ENCODE results near the gene RAVER2. TPM values are rescaled to one million over a fixed set of nuclear protein-coding genes. Genes with fewer than 3 reads are reported as not detected.

RAVER2 gene
- total RNA-seq, 1 experiment from 2014 or later, result 12.8 TPM

DNA sequence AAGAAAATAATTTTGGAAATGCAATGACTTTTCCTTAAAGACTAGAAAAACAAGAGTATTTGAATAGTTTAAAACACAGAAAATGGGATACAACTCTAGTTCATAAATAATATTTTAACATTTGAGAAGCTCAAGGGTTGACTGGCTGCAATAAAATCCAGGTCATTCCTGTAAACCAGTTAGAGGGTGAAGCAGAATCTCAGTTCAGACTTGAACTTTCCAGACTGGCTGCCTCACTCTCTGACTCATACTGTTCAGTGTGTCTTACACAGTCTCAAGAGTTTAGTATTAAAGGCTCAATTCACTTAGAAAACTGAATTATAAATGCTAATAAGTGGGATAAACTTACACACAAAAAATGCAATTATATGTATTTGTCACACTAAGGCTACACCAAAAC, 89.9 kb downstream of the RAVER2 start:
- Mint-ChIP-seq H3K4me1 (ENCODE audit: low read depth, unreplicated experiment) (no peaks in the 10 kb centered on the region), H3K27me3 (ENCODE audit: unreplicated experiment) (no peaks in the 10 kb centered on the region), H3K4me3 (ENCODE audit: low read depth, unreplicated experiment) (no peak overlapping the region), H3K27ac (ENCODE audit: unreplicated experiment) (no peak overlapping the region), H3K36me3 (ENCODE audit: insufficient read depth, unreplicated experiment) (peaks cover 24% of the 10 kb centered on the region), H3K9me3 (ENCODE audit: low read depth, unreplicated experiment) (no peaks in the 10 kb centered on the region)
- BruUV-seq (replicated peaks), result no TSS peak
- DNase-seq, result no peak
- intact Hi-C loops (cut with micrococcal nuclease; ENCODE audit: unreplicated experiment), result no loop called here
- CTCF ChIA-PET, result no interaction called here
- TF ChIP-seq, protein P1, sequence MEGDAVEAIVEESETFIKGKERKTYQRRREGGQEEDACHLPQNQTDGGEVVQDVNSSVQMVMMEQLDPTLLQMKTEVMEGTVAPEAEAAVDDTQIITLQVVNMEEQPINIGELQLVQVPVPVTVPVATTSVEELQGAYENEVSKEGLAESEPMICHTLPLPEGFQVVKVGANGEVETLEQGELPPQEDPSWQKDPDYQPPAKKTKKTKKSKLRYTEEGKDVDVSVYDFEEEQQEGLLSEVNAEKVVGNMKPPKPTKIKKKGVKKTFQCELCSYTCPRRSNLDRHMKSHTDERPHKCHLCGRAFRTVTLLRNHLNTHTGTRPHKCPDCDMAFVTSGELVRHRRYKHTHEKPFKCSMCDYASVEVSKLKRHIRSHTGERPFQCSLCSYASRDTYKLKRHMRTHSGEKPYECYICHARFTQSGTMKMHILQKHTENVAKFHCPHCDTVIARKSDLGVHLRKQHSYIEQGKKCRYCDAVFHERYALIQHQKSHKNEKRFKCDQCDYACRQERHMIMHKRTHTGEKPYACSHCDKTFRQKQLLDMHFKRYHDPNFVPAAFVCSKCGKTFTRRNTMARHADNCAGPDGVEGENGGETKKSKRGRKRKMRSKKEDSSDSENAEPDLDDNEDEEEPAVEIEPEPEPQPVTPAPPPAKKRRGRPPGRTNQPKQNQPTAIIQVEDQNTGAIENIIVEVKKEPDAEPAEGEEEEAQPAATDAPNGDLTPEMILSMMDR (IDR thresholded peaks at IDR 0.05; ENCODE audit: unreplicated experiment), result no peak

DNA sequence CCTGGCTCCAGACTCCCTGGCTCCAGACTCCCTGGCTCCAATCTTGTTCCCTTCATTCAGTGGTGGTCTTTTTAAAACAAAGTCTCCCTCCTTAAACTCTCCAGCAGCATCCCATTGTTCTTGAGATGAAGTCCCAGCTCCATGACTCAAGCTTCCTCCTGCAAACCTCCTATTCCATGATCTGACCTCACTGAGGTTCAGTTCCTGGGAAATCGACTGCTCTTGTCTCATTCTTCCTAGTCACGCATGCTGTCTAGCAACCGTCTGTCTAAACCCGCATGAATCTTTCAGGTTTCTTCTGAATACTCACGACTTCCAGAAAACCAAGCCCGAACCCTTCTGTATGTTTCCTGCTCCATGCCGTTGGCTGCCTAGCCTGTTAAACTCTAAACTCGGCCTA, 91.9 kb downstream of the RAVER2 start:
- no peak for DNase-seq
- H3K27ac Mint-ChIP-seq (ENCODE audit: unreplicated experiment), result peak overlapping the region; percentile 2
- no peak overlapping the region for H3K4me3 Mint-ChIP-seq (ENCODE audit: low read depth, unreplicated experiment)
- intact Hi-C loops (cut with micrococcal nuclease; ENCODE audit: unreplicated experiment), result no loop called here
- no peaks in the 10 kb centered on the region for H3K9me3 Mint-ChIP-seq (ENCODE audit: low read depth, unreplicated experiment)
- BruUV-seq (replicated peaks), result no TSS peak
- CTCF ChIA-PET, result no interaction called here
- H3K27me3 Mint-ChIP-seq (ENCODE audit: unreplicated experiment), result no peaks in the 10 kb centered on the region
- TF ChIP-seq, protein P1 (IDR thresholded peaks at IDR 0.05; ENCODE audit: unreplicated experiment), result no peak
- peaks cover 35% of the 10 kb centered on the region for H3K36me3 Mint-ChIP-seq (ENCODE audit: insufficient read depth, unreplicated experiment)
- no peaks in the 10 kb centered on the region for H3K4me1 Mint-ChIP-seq (ENCODE audit: low read depth, unreplicated experiment)

DNA sequence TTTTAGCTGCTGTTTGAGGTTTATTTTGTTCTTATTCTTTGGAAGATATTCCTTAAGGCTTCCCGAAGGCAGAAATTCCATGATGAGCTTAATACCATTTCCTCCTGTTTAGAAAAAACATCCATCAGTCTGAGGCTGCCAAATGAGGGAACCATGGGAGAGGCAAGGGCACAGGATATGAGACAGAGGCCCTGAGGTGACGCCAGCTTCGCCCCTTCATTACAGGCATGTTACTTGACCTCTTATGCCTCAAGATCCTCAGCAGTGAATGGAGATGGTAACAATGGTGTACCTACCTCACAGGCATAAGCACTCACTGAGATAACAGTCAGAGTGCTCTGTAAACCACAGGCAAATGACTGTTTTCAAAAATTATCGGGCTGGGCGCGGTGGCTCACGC, 93.6 kb downstream of the RAVER2 start:
- TF ChIP-seq, protein P1 (IDR thresholded peaks at IDR 0.05; ENCODE audit: unreplicated experiment), result no peak
- intact Hi-C loops (cut with micrococcal nuclease; ENCODE audit: unreplicated experiment), result no loop called here
- H3K4me1 Mint-ChIP-seq (ENCODE audit: low read depth, unreplicated experiment), result no peaks in the 10 kb centered on the region
- H3K4me3 Mint-ChIP-seq (ENCODE audit: low read depth, unreplicated experiment), result no peak overlapping the region
- H3K9me3 Mint-ChIP-seq (ENCODE audit: low read depth, unreplicated experiment), result no peaks in the 10 kb centered on the region
- CTCF ChIA-PET, result no interaction called here
- DNase-seq, result no peak
- no peaks in the 10 kb centered on the region for H3K27me3 Mint-ChIP-seq (ENCODE audit: unreplicated experiment)
- BruUV-seq (replicated peaks), result no TSS peak
- H3K36me3 Mint-ChIP-seq (ENCODE audit: insufficient read depth, unreplicated experiment), result peaks cover 38% of the 10 kb centered on the region
- H3K27ac Mint-ChIP-seq (ENCODE audit: unreplicated experiment), result no peak overlapping the region

DNA sequence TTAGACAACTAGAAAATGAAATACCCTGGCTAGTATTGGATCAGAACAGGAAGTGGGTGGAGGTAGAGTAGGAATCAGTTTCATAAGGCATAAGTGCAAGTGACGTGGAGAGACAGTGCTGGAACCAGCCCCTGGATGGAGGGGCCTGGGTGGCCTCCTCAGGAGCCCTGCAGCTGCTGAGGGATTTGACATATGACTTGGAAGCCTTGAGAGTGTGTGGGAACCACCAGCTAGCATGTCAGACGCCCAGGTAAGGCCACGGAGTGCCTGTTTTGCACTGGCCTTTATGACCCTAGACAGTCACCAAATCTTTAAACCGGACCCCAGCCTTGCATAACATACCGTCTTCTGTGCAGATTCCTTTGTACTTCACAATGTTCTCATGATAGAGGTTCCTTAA, 94.4 kb downstream of the RAVER2 start:
- Mint-ChIP-seq H3K36me3 (ENCODE audit: insufficient read depth, unreplicated experiment) (peaks cover 34% of the 10 kb centered on the region), H3K27me3 (ENCODE audit: unreplicated experiment) (no peaks in the 10 kb centered on the region), H3K4me1 (ENCODE audit: low read depth, unreplicated experiment) (no peaks in the 10 kb centered on the region), H3K4me3 (ENCODE audit: low read depth, unreplicated experiment) (no peak overlapping the region), H3K9me3 (ENCODE audit: low read depth, unreplicated experiment) (no peaks in the 10 kb centered on the region), H3K27ac (ENCODE audit: unreplicated experiment) (no peak overlapping the region)
- intact Hi-C loops (cut with micrococcal nuclease; ENCODE audit: unreplicated experiment), result no loop called here
- no TSS peak for BruUV-seq (replicated peaks)
- no peak for DNase-seq
- CTCF ChIA-PET, result no interaction called here
- TF ChIP-seq, protein P1 (IDR thresholded peaks at IDR 0.05; ENCODE audit: unreplicated experiment), result no peak

All from Calu3 (cell line).